ENCODE measurements around the gene C11orf58.

Gene C11orf58

GRCh38 chr11:16764888-16765287 lies 26.4 kb downstream of the C11orf58 start:
- DNase-seq (ENCODE audit: insufficient read length, low spot score) (no peak), FAIRE-seq (no peak)
- no peak for TF ChIP-seq POU2F2 (IDR thresholded peaks at IDR 0.05; ENCODE audit: low read depth, low read length)
- no peak for TF ChIP-seq TAF1 (IDR thresholded peaks at IDR 0.05; ENCODE audit: low read depth, low read length)
- TF ChIP-seq POLR2A (IDR thresholded peaks at IDR 0.05; ENCODE audit: low read depth, low read length) = no peak
- no peak for TF ChIP-seq PAX5 (IDR thresholded peaks at IDR 0.05; ENCODE audit: insufficient read depth, low read length, severe bottlenecking)
- TF ChIP-seq POLR2AphosphoS5 (IDR thresholded peaks at IDR 0.05; ENCODE audit: low read depth, low read length) = no peak
- no peak for TF ChIP-seq SPI1 (IDR thresholded peaks at IDR 0.05; ENCODE audit: low read depth, low read length)

- TF ChIP-seq SPI1 (IDR thresholded peaks at IDR 0.05; ENCODE audit: low read depth, low read length) (no peak), POLR2AphosphoS5 (IDR thresholded peaks at IDR 0.05; ENCODE audit: low read depth, low read length) (no peak), TAF1 (IDR thresholded peaks at IDR 0.05; ENCODE audit: low read depth, low read length) (no peak), POU2F2 (IDR thresholded peaks at IDR 0.05; ENCODE audit: low read depth, low read length) (no peak), PAX5 (IDR thresholded peaks at IDR 0.05; ENCODE audit: insufficient read depth, low read length, severe bottlenecking) (no peak), POLR2A (IDR thresholded peaks at IDR 0.05; ENCODE audit: low read depth, low read length) (no peak)
- DNase-seq (ENCODE audit: insufficient read length, low spot score) (no peak), FAIRE-seq (no peak)
Observed at GRCh38 chr11:16767137-16767536, 28.7 kb downstream of the C11orf58 start.

DNA sequence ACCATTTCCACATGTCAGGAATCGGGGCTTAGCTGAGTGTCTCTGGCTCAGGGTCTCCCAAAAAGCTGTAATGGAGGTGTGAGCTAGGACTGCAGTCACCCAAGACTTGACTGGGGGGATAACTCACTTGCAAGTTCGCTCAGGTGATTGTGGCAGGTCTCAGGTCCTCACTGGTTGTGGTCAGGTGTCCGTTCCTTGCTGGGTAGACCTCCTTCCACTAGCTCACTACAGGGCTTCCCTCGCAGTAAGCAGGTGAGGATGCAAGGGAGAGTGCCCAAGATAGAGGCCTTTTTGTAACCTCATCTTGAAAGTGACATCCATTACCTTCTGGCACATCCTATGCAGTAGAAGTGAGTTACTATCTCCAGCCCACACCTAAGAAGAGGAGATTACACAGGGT lies 29.5 kb downstream of the C11orf58 start:
- no peak for DNase-seq (ENCODE audit: insufficient read length, low spot score)
- TF ChIP-seq TAF1 (IDR thresholded peaks at IDR 0.05; ENCODE audit: low read depth, low read length) (no peak), POU2F2 (IDR thresholded peaks at IDR 0.05; ENCODE audit: low read depth, low read length) (no peak), POLR2AphosphoS5 (IDR thresholded peaks at IDR 0.05; ENCODE audit: low read depth, low read length) (no peak), POLR2A (IDR thresholded peaks at IDR 0.05; ENCODE audit: low read depth, low read length) (no peak), SPI1 (IDR thresholded peaks at IDR 0.05; ENCODE audit: low read depth, low read length) (no peak), PAX5 (IDR thresholded peaks at IDR 0.05; ENCODE audit: insufficient read depth, low read length, severe bottlenecking) (no peak)
- FAIRE-seq = no peak

- no peak for FAIRE-seq
- DNase-seq (ENCODE audit: insufficient read length, low spot score) = no peak
- TF ChIP-seq PAX5 (IDR thresholded peaks at IDR 0.05; ENCODE audit: insufficient read depth, low read length, severe bottlenecking) = no peak
- no peak for TF ChIP-seq POU2F2 (IDR thresholded peaks at IDR 0.05; ENCODE audit: low read depth, low read length)
- no peak for TF ChIP-seq TAF1 (IDR thresholded peaks at IDR 0.05; ENCODE audit: low read depth, low read length)
- no peak for TF ChIP-seq POLR2AphosphoS5 (IDR thresholded peaks at IDR 0.05; ENCODE audit: low read depth, low read length)
- no peak for TF ChIP-seq POLR2A (IDR thresholded peaks at IDR 0.05; ENCODE audit: low read depth, low read length)
- TF ChIP-seq SPI1 (IDR thresholded peaks at IDR 0.05; ENCODE audit: low read depth, low read length) = no peak
Observed at GRCh38 chr11:16769386-16769785, 30.9 kb downstream of the C11orf58 start.

DNA sequence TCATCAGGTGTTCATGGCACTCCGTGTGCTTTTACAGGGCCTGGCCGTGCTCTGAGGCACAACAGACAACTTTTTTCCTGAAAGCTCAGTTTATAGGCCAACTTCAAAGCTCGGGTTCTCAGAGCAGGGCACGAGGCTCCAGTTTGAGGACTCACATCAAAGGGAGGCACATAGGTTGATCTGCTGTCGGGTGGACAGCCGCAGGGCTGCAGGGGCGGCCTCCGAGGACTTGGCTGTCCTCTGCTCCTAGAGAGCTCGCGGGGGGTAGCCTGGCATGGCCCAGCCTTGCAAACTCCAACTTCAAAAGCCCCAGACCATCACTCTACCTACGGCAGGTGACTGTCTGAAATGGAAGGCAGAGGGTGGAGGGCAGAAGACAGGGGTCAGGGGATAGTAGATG lies 31.6 kb downstream of the C11orf58 start:
- no peak for DNase-seq (ENCODE audit: insufficient read length, low spot score)
- TF ChIP-seq TAF1 (IDR thresholded peaks at IDR 0.05; ENCODE audit: low read depth, low read length) (no peak), POU2F2 (IDR thresholded peaks at IDR 0.05; ENCODE audit: low read depth, low read length) (no peak), PAX5 (IDR thresholded peaks at IDR 0.05; ENCODE audit: insufficient read depth, low read length, severe bottlenecking) (no peak), POLR2A (IDR thresholded peaks at IDR 0.05; ENCODE audit: low read depth, low read length) (no peak)
- FAIRE-seq = no peak

DNA sequence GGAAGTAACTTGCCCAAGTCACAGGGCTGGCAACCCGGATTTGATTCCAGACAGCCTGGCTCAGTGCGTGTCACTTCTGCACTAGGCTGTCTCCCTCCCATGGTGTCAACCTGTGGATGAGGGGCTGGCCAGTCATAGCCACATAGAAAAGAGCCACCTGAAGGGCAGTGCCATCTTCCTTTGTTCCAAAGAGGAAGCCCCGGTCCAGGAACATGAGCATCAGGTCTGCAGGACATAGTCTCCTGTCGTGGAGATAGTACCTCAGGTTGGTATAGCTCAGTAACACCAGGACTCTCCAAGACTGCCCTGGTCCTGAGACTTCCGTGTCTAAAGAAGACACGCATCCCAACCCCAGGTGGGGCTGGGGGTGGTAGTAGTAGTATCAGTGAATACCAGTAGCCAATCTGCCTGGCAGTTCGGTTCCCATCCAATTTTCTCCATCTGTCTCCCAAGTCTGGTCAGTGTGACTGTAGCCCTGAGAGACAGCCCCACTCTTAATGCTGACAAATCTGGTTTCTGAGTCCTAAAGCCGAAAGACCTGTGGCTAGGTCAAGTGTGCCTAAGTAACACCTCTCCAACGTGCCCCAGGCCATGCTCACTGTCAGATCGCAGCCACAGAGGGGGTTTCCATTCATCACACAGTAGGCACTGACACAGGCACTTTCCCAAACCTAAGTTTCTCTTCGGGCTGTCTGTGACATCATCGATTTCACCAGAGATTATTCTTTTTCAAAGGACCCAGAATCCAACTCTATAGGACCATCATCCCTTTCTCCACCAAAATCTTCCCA lies 33.1 kb downstream of the C11orf58 start:
- TF ChIP-seq TAF1 (IDR thresholded peaks at IDR 0.05; ENCODE audit: low read depth, low read length) (no peak), SPI1 (IDR thresholded peaks at IDR 0.05; ENCODE audit: low read depth, low read length) (no peak), POLR2A (IDR thresholded peaks at IDR 0.05; ENCODE audit: low read depth, low read length) (no peak), POLR2AphosphoS5 (IDR thresholded peaks at IDR 0.05; ENCODE audit: low read depth, low read length) (no peak), PAX5 (IDR thresholded peaks at IDR 0.05; ENCODE audit: insufficient read depth, low read length, severe bottlenecking) (no peak), POU2F2 (IDR thresholded peaks at IDR 0.05; ENCODE audit: low read depth, low read length) (no peak)
- DNase-seq (ENCODE audit: insufficient read length, low spot score) (no peak), FAIRE-seq (no peak)

- TF ChIP-seq TAF1 (IDR thresholded peaks at IDR 0.05; ENCODE audit: low read depth, low read length) (no peak), PAX5 (IDR thresholded peaks at IDR 0.05; ENCODE audit: insufficient read depth, low read length, severe bottlenecking) (no peak), POLR2A (IDR thresholded peaks at IDR 0.05; ENCODE audit: low read depth, low read length) (no peak), POLR2AphosphoS5 (IDR thresholded peaks at IDR 0.05; ENCODE audit: low read depth, low read length) (no peak), SPI1 (IDR thresholded peaks at IDR 0.05; ENCODE audit: low read depth, low read length) (no peak), POU2F2 (IDR thresholded peaks at IDR 0.05; ENCODE audit: low read depth, low read length) (no peak)
- no peak for DNase-seq (ENCODE audit: insufficient read length, low spot score)
- FAIRE-seq = no peak
Observed at GRCh38 chr11:16772141-16772512, 33.7 kb downstream of the C11orf58 start.

DNA sequence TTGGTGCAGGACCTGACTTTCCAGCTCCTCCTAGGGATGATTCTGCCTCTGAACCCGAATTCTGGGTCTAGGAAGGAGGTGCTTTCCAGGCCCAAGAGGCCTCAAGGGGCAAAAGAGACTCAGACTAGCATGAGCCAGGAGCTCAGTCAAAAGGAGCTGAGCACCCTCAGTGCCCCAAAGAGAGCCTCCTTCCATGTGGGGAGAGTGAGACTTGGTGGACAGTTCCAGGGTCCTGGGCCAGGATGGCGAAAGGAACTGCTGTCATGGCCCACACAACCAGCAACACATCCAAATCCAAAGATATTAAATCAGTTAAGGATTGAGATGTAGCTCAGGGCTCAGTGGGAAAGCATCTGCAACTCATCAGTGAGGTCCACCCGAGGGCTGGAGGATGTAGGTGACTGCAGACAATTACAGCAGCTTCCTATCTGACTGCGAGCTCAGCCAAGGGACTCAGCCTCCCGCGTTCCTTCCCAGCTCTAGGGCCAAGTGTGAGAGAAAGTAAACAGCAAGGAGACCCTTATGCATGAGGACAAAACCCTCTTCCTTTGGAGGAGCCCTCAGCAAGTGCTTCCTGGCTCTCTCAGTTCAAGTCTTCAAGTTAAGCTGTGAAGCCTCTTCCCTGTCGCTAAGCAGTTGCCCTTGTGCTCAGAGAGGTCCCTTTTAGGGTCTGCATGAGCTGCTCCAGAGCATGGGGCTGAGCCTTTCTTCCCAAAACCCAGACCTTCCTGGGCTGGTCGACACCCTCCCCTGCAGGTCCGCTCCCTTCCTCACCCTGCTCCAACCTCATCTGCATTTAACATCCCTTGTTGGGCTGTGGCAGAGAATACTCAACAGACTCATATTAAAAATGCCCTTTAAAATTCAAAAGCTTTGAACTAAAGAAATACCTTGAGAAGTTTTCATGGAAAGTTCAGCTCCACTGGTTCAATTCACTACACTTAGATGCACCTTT lies 35.8 kb downstream of the C11orf58 start:
- DNase-seq (ENCODE audit: insufficient read length, low spot score) = no peak
- no peak for FAIRE-seq
- TF ChIP-seq POLR2A (IDR thresholded peaks at IDR 0.05; ENCODE audit: low read depth, low read length) = no peak
- no peak for TF ChIP-seq PAX5 (IDR thresholded peaks at IDR 0.05; ENCODE audit: insufficient read depth, low read length, severe bottlenecking)
- TF ChIP-seq TAF1 (IDR thresholded peaks at IDR 0.05; ENCODE audit: low read depth, low read length) = no peak
- TF ChIP-seq POU2F2 (IDR thresholded peaks at IDR 0.05; ENCODE audit: low read depth, low read length) = no peak
- TF ChIP-seq SPI1 (IDR thresholded peaks at IDR 0.05; ENCODE audit: low read depth, low read length) = no peak
- TF ChIP-seq POLR2AphosphoS5 (IDR thresholded peaks at IDR 0.05; ENCODE audit: low read depth, low read length) = no peak
